D721Med (cell line): ENCODE data around the gene CCDC149.

Experiments used
- DNase-seq: peaks from one replicate; pipeline ENCODE4 v3.0.0; 2011; ENCODE audit warnings: low spot score; ENCODE audit not compliant: insufficient read length
- FAIRE-seq: peaks from 2 replicates; lab custom pipeline; 2011; peaks lifted over from hg19 to GRCh38; lab: Jason Lieb, UNC
- TF ChIP-seq, protein P1 (sequence below): IDR thresholded peaks from 2 replicates; pipeline ENCODE4 v1.5.1; 2012; ENCODE audit warnings: mild to moderate bottlenecking, control low read depth; ENCODE audit not compliant: insufficient read depth; ENCODE audit errors: missing control alignments

Gene CCDC149

DNA sequence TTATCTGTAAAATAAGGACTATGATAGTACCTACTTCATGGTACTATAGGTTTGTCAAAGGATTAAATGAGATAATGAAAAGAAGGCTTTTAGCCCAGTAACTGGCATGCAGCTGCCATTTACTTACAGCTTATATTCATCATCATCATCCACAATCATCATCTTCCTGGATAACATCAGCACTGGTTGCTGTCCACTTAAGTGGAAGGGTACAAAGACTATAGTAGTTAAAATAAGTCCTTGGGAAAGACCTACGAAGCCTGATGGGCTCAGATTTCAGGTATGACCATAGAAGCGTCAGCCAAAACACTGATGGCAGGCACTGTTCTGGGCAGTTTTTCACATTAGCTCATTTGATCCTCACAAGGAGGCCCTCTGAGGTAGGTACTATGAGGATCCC, 20.6 kb downstream of the CCDC149 start:
- TF ChIP-seq, protein P1, sequence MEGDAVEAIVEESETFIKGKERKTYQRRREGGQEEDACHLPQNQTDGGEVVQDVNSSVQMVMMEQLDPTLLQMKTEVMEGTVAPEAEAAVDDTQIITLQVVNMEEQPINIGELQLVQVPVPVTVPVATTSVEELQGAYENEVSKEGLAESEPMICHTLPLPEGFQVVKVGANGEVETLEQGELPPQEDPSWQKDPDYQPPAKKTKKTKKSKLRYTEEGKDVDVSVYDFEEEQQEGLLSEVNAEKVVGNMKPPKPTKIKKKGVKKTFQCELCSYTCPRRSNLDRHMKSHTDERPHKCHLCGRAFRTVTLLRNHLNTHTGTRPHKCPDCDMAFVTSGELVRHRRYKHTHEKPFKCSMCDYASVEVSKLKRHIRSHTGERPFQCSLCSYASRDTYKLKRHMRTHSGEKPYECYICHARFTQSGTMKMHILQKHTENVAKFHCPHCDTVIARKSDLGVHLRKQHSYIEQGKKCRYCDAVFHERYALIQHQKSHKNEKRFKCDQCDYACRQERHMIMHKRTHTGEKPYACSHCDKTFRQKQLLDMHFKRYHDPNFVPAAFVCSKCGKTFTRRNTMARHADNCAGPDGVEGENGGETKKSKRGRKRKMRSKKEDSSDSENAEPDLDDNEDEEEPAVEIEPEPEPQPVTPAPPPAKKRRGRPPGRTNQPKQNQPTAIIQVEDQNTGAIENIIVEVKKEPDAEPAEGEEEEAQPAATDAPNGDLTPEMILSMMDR, result no peak
- no peak for FAIRE-seq

GRCh38 chr4:24890561-24891126, 22.2 kb downstream of the CCDC149 start:
- FAIRE-seq (no peak), DNase-seq (no peak)
- TF ChIP-seq, protein P1, result no peak

More for the DNA sequence above, 20.6 kb downstream of the CCDC149 start:
- DNase-seq, result no peak

DNA sequence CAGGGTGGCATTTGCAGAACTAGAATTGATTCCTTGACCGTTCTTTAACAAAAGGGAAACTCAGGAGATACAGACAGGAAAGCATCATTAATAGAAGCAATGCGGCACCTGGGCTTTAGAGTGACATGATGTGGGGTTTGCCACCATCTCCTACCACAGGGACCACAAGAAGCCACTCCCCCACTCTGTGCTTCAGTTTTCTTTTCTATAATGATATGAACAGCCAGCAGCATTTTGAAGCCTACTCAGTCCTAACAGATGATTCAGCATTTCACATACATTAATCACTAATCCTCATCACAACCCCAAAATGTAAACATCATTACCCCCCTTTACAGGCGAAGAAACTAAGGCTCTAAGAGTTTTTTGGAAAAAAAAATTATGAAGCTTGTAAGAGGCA, 22.9 kb downstream of the CCDC149 start:
- no peak for FAIRE-seq
- TF ChIP-seq, protein P1, result no peak
- DNase-seq, result no peak

- DNase-seq (no peak), FAIRE-seq (no peak)
- TF ChIP-seq, protein P1, result no peak
Observed at GRCh38 chr4:24888475-24889344, 24.1 kb downstream of the CCDC149 start.

GRCh38 chr4:24887881-24888430, 24.9 kb downstream of the CCDC149 start:
- TF ChIP-seq, protein P1, result no peak
- DNase-seq, result no peak
- no peak for FAIRE-seq

DNA sequence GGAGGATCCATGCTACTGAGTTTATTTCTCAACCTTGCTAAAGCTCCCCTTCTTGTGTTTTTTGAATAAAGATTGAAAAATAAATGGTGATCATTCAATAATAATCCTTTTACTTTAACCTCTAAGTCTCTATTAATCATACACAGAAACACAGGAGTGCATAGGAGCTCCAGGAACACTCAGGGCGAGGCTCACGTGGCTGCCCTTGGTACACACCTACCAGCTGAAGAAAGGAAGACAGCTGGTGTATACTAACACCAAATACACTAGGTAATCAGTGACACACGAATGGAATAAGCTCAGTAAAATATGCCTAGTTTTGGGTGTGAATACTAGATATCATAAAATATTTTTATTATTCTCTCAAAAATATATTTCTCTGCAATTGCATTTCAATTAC, 26.2 kb downstream of the CCDC149 start:
- no peak for FAIRE-seq
- DNase-seq, result no peak
- TF ChIP-seq, protein P1, result no peak

DNA sequence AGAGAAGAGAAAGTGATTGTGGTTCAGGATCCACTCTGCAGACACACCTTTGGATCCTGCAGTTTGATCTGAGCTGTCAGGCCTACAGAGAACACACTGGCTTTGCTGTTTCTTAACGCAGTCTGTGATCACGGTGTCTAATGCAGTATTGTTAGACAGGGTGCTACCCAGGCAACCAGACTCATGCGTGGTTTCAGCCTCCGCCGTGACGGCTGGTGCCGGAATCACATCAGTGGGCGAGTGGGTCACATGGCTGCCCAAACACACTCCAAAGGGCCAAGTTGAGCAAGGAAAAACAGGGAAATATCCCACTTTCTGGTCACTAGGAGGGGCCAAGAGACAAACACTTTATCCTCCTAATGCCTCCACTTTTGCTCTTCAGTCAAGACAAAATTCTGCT, 27.5 kb downstream of the CCDC149 start:
- no peak for FAIRE-seq
- DNase-seq, result no peak
- TF ChIP-seq, protein P1, result no peak
